ENCODE measurements around the gene MPPE1. TPM values are rescaled to one million over a fixed set of nuclear protein-coding genes. Genes with fewer than 3 reads are reported as not detected.

The MPPE1 gene
- polyA plus RNA-seq, 1 experiment: 21.9 TPM

DNA sequence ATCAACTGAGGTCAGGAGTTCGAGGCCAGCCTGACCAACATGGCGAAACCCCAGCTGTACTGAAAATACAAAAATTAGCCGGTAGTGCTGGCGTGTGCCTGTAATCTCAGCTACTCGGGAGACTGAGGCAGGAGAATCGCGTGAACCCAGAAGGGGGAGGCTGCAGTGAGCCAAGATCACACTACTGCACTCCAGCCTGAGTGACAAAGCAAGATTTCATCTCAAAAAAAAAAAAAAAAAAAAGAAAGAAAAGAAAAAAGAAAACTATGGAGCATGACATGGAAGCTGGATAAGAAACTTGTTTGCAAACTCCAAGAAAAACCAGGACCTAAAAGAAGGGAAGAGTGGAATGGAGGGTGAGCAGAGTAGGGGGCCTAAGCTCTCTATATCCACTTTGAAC, 58.8 kb downstream of the MPPE1 start:
- DNase-seq (ENCODE audit: low read depth, low spot score): no peak
- CTCF ChIA-PET: interaction anchor here (0.6 to 2.7 kb wide), 3 partner anchors 116 to 193 kb away, joined by 3 to 8 read pairs (median 4); no protein-coding TSS in a partner anchor
- Histone ChIP-seq H3K27ac (ENCODE audit: low read depth, low read length) (no peak overlapping the region), H3K4me3 (ENCODE audit: low read depth, low read length) (no peak overlapping the region), H3K9me3 (ENCODE audit: control insufficient read depth, insufficient read depth, low read length) (0 out of 2 replicates have a peak, but pooled peaks cover 3% of the 10 kb centered on the region), H3K27me3 (ENCODE audit: control insufficient read depth, insufficient read depth, low read length) (no peaks in the 10 kb centered on the region)
- POLR2A ChIA-PET: interaction anchor here (0.6 kb wide), 1 partner anchor 40 kb away, joined by 4 read pairs; no protein-coding TSS in a partner anchor
- TF ChIP-seq, protein P1, sequence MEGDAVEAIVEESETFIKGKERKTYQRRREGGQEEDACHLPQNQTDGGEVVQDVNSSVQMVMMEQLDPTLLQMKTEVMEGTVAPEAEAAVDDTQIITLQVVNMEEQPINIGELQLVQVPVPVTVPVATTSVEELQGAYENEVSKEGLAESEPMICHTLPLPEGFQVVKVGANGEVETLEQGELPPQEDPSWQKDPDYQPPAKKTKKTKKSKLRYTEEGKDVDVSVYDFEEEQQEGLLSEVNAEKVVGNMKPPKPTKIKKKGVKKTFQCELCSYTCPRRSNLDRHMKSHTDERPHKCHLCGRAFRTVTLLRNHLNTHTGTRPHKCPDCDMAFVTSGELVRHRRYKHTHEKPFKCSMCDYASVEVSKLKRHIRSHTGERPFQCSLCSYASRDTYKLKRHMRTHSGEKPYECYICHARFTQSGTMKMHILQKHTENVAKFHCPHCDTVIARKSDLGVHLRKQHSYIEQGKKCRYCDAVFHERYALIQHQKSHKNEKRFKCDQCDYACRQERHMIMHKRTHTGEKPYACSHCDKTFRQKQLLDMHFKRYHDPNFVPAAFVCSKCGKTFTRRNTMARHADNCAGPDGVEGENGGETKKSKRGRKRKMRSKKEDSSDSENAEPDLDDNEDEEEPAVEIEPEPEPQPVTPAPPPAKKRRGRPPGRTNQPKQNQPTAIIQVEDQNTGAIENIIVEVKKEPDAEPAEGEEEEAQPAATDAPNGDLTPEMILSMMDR (IDR thresholded peaks at IDR 0.05; ENCODE audit: low read depth, low read length): no peak

DNA sequence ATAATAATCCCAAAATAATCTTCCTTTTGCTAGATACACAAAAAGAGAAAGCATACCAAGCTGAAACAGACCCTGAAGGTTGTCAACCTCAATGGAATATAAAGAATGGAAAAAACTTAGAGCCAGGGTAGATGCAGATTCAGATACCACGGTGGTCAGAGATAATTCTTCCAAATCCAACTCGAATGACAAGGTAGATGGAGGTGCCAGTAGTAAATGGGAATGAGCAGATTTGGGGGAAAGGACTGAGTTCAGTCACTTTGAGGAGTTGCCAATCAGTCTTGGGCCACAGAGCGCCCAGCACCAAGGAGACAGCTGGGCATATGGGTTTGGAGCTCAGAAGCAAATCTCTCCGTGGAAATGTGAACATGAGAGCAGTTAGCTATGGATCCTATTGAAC, 60.3 kb downstream of the MPPE1 start:
- no peak overlapping the region for H3K27ac ChIP-seq (ENCODE audit: low read depth, low read length)
- no peaks in the 10 kb centered on the region for H3K27me3 ChIP-seq (ENCODE audit: control insufficient read depth, insufficient read depth, low read length)
- no peak overlapping the region for H3K4me3 ChIP-seq (ENCODE audit: low read depth, low read length)
- POLR2A ChIA-PET: no interaction called here
- TF ChIP-seq, protein P1 (IDR thresholded peaks at IDR 0.05; ENCODE audit: low read depth, low read length): no peak
- DNase-seq (ENCODE audit: low read depth, low spot score): no peak
- CTCF ChIA-PET: interaction anchor here (1.0 to 2.7 kb wide), 2 partner anchors 115 to 147 kb away, joined by 3 to 8 read pairs; no protein-coding TSS in a partner anchor
- 0 out of 2 replicates have a peak, but pooled peaks cover 3% of the 10 kb centered on the region for H3K9me3 ChIP-seq (ENCODE audit: control insufficient read depth, insufficient read depth, low read length)

DNA sequence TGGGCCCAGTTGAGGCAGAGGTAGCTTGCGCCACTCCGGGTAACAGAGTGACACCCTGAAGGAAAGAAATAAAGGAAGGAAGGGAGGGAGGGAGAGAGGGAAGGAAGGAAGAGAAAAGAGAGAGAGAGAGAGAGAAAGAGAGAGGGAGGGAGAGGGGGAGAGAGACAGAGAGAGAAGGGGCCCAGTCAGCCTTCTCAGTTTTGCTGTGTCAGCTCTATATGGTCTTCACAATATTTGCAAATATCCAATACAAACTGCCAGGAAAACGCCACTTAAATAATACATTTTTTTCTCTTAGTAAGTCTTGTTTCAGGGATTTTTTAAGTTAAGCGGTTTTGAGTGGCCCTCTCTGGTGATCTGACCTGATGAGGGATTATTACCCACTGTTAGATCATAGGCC, 62.5 kb downstream of the MPPE1 start:
- Histone ChIP-seq H3K9me3 (ENCODE audit: control insufficient read depth, insufficient read depth, low read length) (no peaks in the 10 kb centered on the region), H3K27me3 (ENCODE audit: control insufficient read depth, insufficient read depth, low read length) (no peaks in the 10 kb centered on the region), H3K27ac (ENCODE audit: low read depth, low read length) (no peak overlapping the region), H3K4me3 (ENCODE audit: low read depth, low read length) (no peak overlapping the region)
- TF ChIP-seq, protein P1 (IDR thresholded peaks at IDR 0.05; ENCODE audit: low read depth, low read length): no peak
- POLR2A ChIA-PET: no interaction called here
- DNase-seq (ENCODE audit: low read depth, low spot score): no peak
- CTCF ChIA-PET: interaction anchor here (0.5 to 1.4 kb wide), 3 partner anchors 112 to 190 kb away, joined by 4 to 6 read pairs (median 6); partner anchors contain the start of gene IMPA2

DNA sequence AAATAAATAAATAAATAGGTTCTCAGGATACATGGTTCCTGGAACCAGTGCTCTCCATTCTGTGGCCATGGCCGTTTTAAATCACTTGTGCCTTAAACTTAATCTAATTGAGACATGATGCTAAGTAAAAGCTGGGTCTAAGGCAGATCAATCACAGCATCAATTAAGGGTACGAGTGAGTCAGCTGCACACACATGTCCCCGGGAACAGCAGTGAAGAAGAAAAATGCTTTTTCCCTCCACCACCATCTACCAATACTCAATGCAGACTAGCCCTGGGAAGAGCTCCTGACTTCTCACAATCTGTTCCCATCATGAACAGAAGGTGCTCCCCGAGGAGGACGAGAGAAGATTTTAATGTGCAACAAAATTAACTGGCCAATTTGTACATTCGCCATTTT, 63.7 kb downstream of the MPPE1 start:
- ChIA-PET POLR2A (no interaction called here), CTCF (interaction anchor here (1.1 kb wide), 1 partner anchor 189 kb away, joined by 4 read pairs; no protein-coding TSS in a partner anchor)
- Histone ChIP-seq H3K27ac (ENCODE audit: low read depth, low read length) (no peak overlapping the region), H3K4me3 (ENCODE audit: low read depth, low read length) (no peak overlapping the region), H3K27me3 (ENCODE audit: control insufficient read depth, insufficient read depth, low read length) (no peaks in the 10 kb centered on the region), H3K9me3 (ENCODE audit: control insufficient read depth, insufficient read depth, low read length) (no peaks in the 10 kb centered on the region)
- DNase-seq (ENCODE audit: low read depth, low spot score): no peak
- TF ChIP-seq, protein P1 (IDR thresholded peaks at IDR 0.05; ENCODE audit: low read depth, low read length): no peak

DNA sequence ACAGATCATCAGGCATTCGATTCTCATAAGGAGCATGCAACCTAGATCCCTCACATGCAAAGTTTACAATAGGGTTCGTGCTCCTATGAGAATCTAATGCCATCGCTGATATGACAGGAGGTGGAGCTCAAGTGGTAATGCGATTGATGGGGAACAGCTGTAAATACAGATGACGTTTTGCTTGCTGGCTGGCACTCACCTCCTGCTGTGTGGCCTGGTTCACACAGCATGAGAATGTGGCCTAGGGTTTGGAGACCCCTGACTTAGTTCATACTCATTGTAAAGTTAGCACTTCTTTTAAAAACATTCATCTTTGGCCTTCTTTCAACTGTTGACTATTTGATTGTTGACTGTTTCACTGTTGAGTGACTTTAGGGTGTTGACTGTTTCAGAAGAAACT, 65.6 kb downstream of the MPPE1 start:
- Histone ChIP-seq H3K27me3 (ENCODE audit: control insufficient read depth, insufficient read depth, low read length) (no peaks in the 10 kb centered on the region), H3K27ac (ENCODE audit: low read depth, low read length) (no peak overlapping the region), H3K9me3 (ENCODE audit: control insufficient read depth, insufficient read depth, low read length) (no peaks in the 10 kb centered on the region), H3K4me3 (ENCODE audit: low read depth, low read length) (no peak overlapping the region)
- CTCF ChIA-PET: interaction anchor here (0.6 kb wide), 2 partner anchors 74 to 429 kb away, joined by 3 read pairs; no protein-coding TSS in a partner anchor
- DNase-seq (ENCODE audit: low read depth, low spot score): no peak
- TF ChIP-seq, protein P1 (IDR thresholded peaks at IDR 0.05; ENCODE audit: low read depth, low read length): no peak
- POLR2A ChIA-PET: no interaction called here
